Hepatocyte (in vitro differentiated cells): ENCODE data around the gene GJC1.

ENCODE experiments used
- EZH2 ChIP-seq: fragments of 200-600 bp; sonication (generic); IDR thresholded peaks from 2 replicates; pipeline ENCODE4 v1.6.1; 2016; ENCODE audit warnings: antibody characterized with exemption, mild to moderate bottlenecking, borderline replicate concordance
- EZH2phosphoT487 ChIP-seq: fragments of 200-600 bp; sonication (generic); IDR thresholded peaks from one replicate; pipeline ENCODE4 v1.6.1; 2018; ENCODE audit warnings: antibody characterized with exemption, mild to moderate bottlenecking, low read depth, moderate library complexity; ENCODE audit not compliant: unreplicated experiment, severe bottlenecking
- TF ChIP-seq, protein P1 (sequence below): fragments of 200-600 bp; sonication (generic); IDR thresholded peaks from 2 replicates; pipeline ENCODE4 v1.5.1; 2016; ENCODE audit warnings: antibody characterized with exemption, mild to moderate bottlenecking; ENCODE audit not compliant: poor library complexity

DNA sequence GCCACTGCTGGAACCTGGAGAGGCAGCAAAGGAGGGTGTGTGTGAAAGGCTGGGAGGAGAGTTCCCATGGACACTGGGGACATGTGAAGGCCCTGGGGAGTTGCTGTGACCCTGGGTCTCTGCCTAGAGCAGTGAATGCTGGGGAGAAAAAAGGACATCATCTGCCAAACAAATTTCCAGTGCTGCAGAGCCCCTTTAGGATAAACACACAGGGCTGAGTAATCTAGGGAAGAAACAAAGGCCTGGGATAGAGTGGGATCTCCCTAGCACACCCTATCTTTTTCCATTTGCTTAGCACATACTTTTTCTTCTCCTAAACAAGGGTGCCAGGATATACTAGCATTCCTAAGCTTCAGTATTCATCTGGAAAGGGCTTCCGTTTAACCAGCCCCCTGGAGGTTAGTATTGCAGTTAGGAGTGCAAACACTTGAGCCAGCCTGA lies 14.3 kb upstream of the GJC1 start:
- TF ChIP-seq, protein P1, sequence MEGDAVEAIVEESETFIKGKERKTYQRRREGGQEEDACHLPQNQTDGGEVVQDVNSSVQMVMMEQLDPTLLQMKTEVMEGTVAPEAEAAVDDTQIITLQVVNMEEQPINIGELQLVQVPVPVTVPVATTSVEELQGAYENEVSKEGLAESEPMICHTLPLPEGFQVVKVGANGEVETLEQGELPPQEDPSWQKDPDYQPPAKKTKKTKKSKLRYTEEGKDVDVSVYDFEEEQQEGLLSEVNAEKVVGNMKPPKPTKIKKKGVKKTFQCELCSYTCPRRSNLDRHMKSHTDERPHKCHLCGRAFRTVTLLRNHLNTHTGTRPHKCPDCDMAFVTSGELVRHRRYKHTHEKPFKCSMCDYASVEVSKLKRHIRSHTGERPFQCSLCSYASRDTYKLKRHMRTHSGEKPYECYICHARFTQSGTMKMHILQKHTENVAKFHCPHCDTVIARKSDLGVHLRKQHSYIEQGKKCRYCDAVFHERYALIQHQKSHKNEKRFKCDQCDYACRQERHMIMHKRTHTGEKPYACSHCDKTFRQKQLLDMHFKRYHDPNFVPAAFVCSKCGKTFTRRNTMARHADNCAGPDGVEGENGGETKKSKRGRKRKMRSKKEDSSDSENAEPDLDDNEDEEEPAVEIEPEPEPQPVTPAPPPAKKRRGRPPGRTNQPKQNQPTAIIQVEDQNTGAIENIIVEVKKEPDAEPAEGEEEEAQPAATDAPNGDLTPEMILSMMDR = no peak
- TF ChIP-seq EZH2 (no peak), EZH2phosphoT487 (no peak)
